ENCODE measurements around the gene ADM2. TPM values are rescaled to one million over a fixed set of nuclear protein-coding genes. Genes with fewer than 3 reads are reported as not detected.

The ADM2 gene
- total RNA-seq, 1 donor = 9.4 TPM

- H3K27me3 ChIP-seq (ENCODE audit: insufficient read depth, low read length) = no peaks in the 10 kb centered on the region
- no peak overlapping the region for H2AFZ ChIP-seq (ENCODE audit: low read length)
- H3K4me3 ChIP-seq (ENCODE audit: insufficient read depth, low read length) = no peak overlapping the region
- H3K79me2 ChIP-seq (ENCODE audit: insufficient read depth, low read length) = peaks cover 30% of the 10 kb centered on the region
- no peak overlapping the region for H3K27ac ChIP-seq (ENCODE audit: low read depth, low read length)
- peaks cover 23% of the 10 kb centered on the region for H4K20me1 ChIP-seq (ENCODE audit: insufficient read depth, low read length)
- H3K4me2 ChIP-seq (ENCODE audit: insufficient read depth, low read length) = no peak overlapping the region
- TF ChIP-seq CTCF (IDR thresholded peaks at IDR 0.05; ENCODE audit: extremely low read depth, low read depth, low read length) = no peak
- H3K4me1 ChIP-seq (ENCODE audit: insufficient read depth, low read length) = peaks cover 13% of the 10 kb centered on the region
- no peaks in the 10 kb centered on the region for H3K9me3 ChIP-seq (ENCODE audit: low read depth, low read length)
- H3K36me3 ChIP-seq (ENCODE audit: insufficient read depth, low read length) = peaks cover 25% of the 10 kb centered on the region
- peak; percentile 58 for DNase-seq (ENCODE audit: insufficient read length, low spot score, missing footprints)
Measured at GRCh38 chr22:50523458-50523805, 42.1 kb downstream of the ADM2 start.

- no peak for TF ChIP-seq CTCF (IDR thresholded peaks at IDR 0.05; ENCODE audit: extremely low read depth, low read depth, low read length)
- peak overlapping the region; percentile 86 for H3K4me3 ChIP-seq (ENCODE audit: insufficient read depth, low read length)
- H3K27me3 ChIP-seq (ENCODE audit: insufficient read depth, low read length) = no peaks in the 10 kb centered on the region
- H3K27ac ChIP-seq (ENCODE audit: low read depth, low read length) = peak overlapping the region; percentile 78
- DNase-seq (ENCODE audit: insufficient read length, low spot score, missing footprints) = peak; percentile 85
- H3K36me3 ChIP-seq (ENCODE audit: insufficient read depth, low read length) = peaks cover 18% of the 10 kb centered on the region
- H3K4me1 ChIP-seq (ENCODE audit: insufficient read depth, low read length) = peaks cover 13% of the 10 kb centered on the region
- peaks cover 30% of the 10 kb centered on the region for H3K79me2 ChIP-seq (ENCODE audit: insufficient read depth, low read length)
- H3K9me3 ChIP-seq (ENCODE audit: low read depth, low read length) = no peaks in the 10 kb centered on the region
- peaks cover 28% of the 10 kb centered on the region for H4K20me1 ChIP-seq (ENCODE audit: insufficient read depth, low read length)
- peak overlapping the region; percentile 96 for H3K4me2 ChIP-seq (ENCODE audit: insufficient read depth, low read length)
- no peak overlapping the region for H2AFZ ChIP-seq (ENCODE audit: low read length)
Measured at GRCh38 chr22:50523806-50524675, 42.7 kb downstream of the ADM2 start.

- H3K36me3 ChIP-seq (ENCODE audit: insufficient read depth, low read length) = peaks cover 15% of the 10 kb centered on the region
- no peak for DNase-seq (ENCODE audit: insufficient read length, low spot score, missing footprints)
- no peaks in the 10 kb centered on the region for H3K9me3 ChIP-seq (ENCODE audit: low read depth, low read length)
- peaks cover 30% of the 10 kb centered on the region for H3K79me2 ChIP-seq (ENCODE audit: insufficient read depth, low read length)
- H3K4me3 ChIP-seq (ENCODE audit: insufficient read depth, low read length) = peak overlapping the region; percentile 86
- peaks cover 13% of the 10 kb centered on the region for H3K4me1 ChIP-seq (ENCODE audit: insufficient read depth, low read length)
- no peaks in the 10 kb centered on the region for H3K27me3 ChIP-seq (ENCODE audit: insufficient read depth, low read length)
- peak overlapping the region; percentile 65 for H2AFZ ChIP-seq (ENCODE audit: low read length)
- peaks cover 29% of the 10 kb centered on the region for H4K20me1 ChIP-seq (ENCODE audit: insufficient read depth, low read length)
- peak overlapping the region; percentile 96 for H3K4me2 ChIP-seq (ENCODE audit: insufficient read depth, low read length)
- TF ChIP-seq CTCF (IDR thresholded peaks at IDR 0.05; ENCODE audit: extremely low read depth, low read depth, low read length) = no peak
- H3K27ac ChIP-seq (ENCODE audit: low read depth, low read length) = peak overlapping the region; percentile 78
Measured at GRCh38 chr22:50524676-50525103, 43.3 kb downstream of the ADM2 start.

- H2AFZ ChIP-seq (ENCODE audit: low read length) = peak within 1 kb of the TSS; percentile 65
- peak; percentile 100 for DNase-seq (ENCODE audit: insufficient read length, low spot score, missing footprints)
- TF ChIP-seq CTCF (IDR thresholded peaks at IDR 0.05; ENCODE audit: extremely low read depth, low read depth, low read length) = peak; percentile 42
- peaks cover 29% of the 10 kb centered on the region for H4K20me1 ChIP-seq (ENCODE audit: insufficient read depth, low read length)
- H3K4me3 ChIP-seq (ENCODE audit: insufficient read depth, low read length) = peak within 1 kb of the TSS; percentile 86
- H3K36me3 ChIP-seq (ENCODE audit: insufficient read depth, low read length) = peaks cover 15% of the 10 kb centered on the region
- H3K79me2 ChIP-seq (ENCODE audit: insufficient read depth, low read length) = peaks cover 30% of the 10 kb centered on the region
- H3K9me3 ChIP-seq (ENCODE audit: low read depth, low read length) = no peaks in the 10 kb centered on the region
- H3K4me2 ChIP-seq (ENCODE audit: insufficient read depth, low read length) = peak within 1 kb of the TSS; percentile 96
- peaks cover 14% of the 10 kb centered on the region for H3K4me1 ChIP-seq (ENCODE audit: insufficient read depth, low read length)
- peak within 1 kb of the TSS; percentile 78 for H3K27ac ChIP-seq (ENCODE audit: low read depth, low read length)
- no peaks in the 10 kb centered on the region for H3K27me3 ChIP-seq (ENCODE audit: insufficient read depth, low read length)
Measured at GRCh38 chr22:50525104-50525857, 43.9 kb downstream of the ADM2 start, which contains the start of gene SCO2. Gene SCO2, minus strand, starts transcription at chr22:50525598. Its CDS starts 1,187 bp downstream, at chr22:50524411.
